A549 (cell line): ENCODE data around the gene DAB2IP. TPM values are rescaled to one million over a fixed set of nuclear protein-coding genes. Genes with fewer than 3 reads are reported as not detected.

Source experiments
- ATAC-seq, 2 experiments: fragments of 200-7000 bp in 1 of 2; fragments of >200 bp in 1 of 2; cut with Nextera tagmentation in 1 of 2; cut with Tn5 transposase in 1 of 2; 3 replicates each; pipeline versions ENCODE4 v1.8.0 to v1.9.1; 2018 to 2020; ENCODE audit warnings: mild to moderate bottlenecking in 1 of 2, moderate library complexity in 1 of 2
- CTCF ChIA-PET: fragments of 300-600 bp; sonication (Branson Sonifier 250); formaldehyde crosslinking; extraction: SDS; loops from one replicate; lab custom pipeline; 2021; ENCODE audit warnings: antibody characterized with exemption, inconsistent platforms; lab: Yijun Ruan, JAX
- POLR2A ChIA-PET: fragments of 350-600 bp; formaldehyde crosslinking; extraction: SDS; loops from one replicate; lab custom pipeline; 2021; ENCODE audit warnings: antibody characterized with exemption, inconsistent platforms; lab: Yijun Ruan, JAX
- DNase-seq, 2 experiments: peaks; one replicate each; pipeline versions ENCODE4 v3.0.0 to v3.0.0-alpha.2; 2011 to 2016; ENCODE audit warnings: low read depth in 1 of 2, low spot score in 1 of 2
- FAIRE-seq: peaks from 2 replicates; lab custom pipeline; 2011; peaks lifted over from hg19 to GRCh38; lab: Jason Lieb, UNC
- H3K27ac ChIP-seq, 2 experiments: fragments of >200 bp; sonication (Bioruptor Twin); formaldehyde crosslinking; 3 replicates each; pipeline ENCODE4 v1.5.1; 2016 to 2017
- H3K4me1 ChIP-seq: fragments of >200 bp; sonication (Bioruptor Twin); formaldehyde crosslinking; 3 replicates; pipeline ENCODE4 v1.6.1; 2016
- H3K4me2 ChIP-seq: fragments of >200 bp; sonication (Bioruptor Twin); formaldehyde crosslinking; 3 replicates; pipeline ENCODE4 v1.6.1; 2016
- H3K4me3 ChIP-seq: fragments of >200 bp; sonication (Bioruptor Twin); formaldehyde crosslinking; 3 replicates; pipeline ENCODE4 v1.5.1; 2016
- H3K9me3 ChIP-seq: fragments of >200 bp; sonication (Bioruptor Twin); formaldehyde crosslinking; 3 replicates; pipeline ENCODE4 v1.6.1; 2016
- CEBPB ChIP-seq, 2 experiments: fragments of >200 bp in 1 of 2; sonication (Bioruptor Twin) in 1 of 2; formaldehyde crosslinking in 1 of 2; IDR thresholded peaks; 2 replicates each; pipeline ENCODE4 v1.6.1; 2012 to 2016
- CHD2 ChIP-seq: fragments of 150-350 bp; IDR thresholded peaks from 2 replicates; pipeline ENCODE4 v1.6.1; 2014; ENCODE audit warnings: low read length; ENCODE audit not compliant: partially characterized antibody
- HEYL ChIP-seq: fragments of 250-450 bp; sonication (Bioruptor Pico); IDR thresholded peaks from 2 replicates; pipeline ENCODE4 v1.8.0; 2021; ENCODE audit warnings: mild to moderate bottlenecking, moderate library complexity
- KDM1A ChIP-seq: fragments of 200-600 bp; sonication (generic); IDR thresholded peaks from 2 replicates; pipeline ENCODE4 v1.6.1; 2016; ENCODE audit warnings: low read depth, mild to moderate bottlenecking
- MAFK ChIP-seq: fragments of 450-650 bp; IDR thresholded peaks from 2 replicates; pipeline ENCODE4 v1.6.1; 2014; ENCODE audit not compliant: partially characterized antibody
- MAX ChIP-seq: IDR thresholded peaks from 2 replicates; pipeline ENCODE4 v1.6.1; 2012
- NPAS2 ChIP-seq: fragments of 250-450 bp; sonication (Bioruptor Pico); IDR thresholded peaks from 2 replicates; pipeline ENCODE4 v1.8.0; 2022; ENCODE audit warnings: mild to moderate bottlenecking, moderate library complexity, borderline replicate concordance
- PHF8 ChIP-seq: fragments of 200-600 bp; sonication (generic); IDR thresholded peaks from 2 replicates; pipeline ENCODE4 v1.6.1; 2016; ENCODE audit warnings: low read depth, mild to moderate bottlenecking, antibody characterized with exemption, moderate library complexity, borderline replicate concordance
- POLR2AphosphoS2 ChIP-seq: conservative IDR thresholded peaks from 2 replicates; pipeline ENCODE4 v1.6.1; 2012; ENCODE audit warnings: low read length, improper control_type of control experiment, inconsistent platforms
- REST ChIP-seq: fragments of 200-600 bp; sonication (generic); IDR thresholded peaks from 2 replicates; pipeline ENCODE4 v1.6.1; 2016; ENCODE audit warnings: antibody characterized with exemption, mild to moderate bottlenecking, moderate library complexity
- USF2 ChIP-seq: fragments of 450-650 bp; IDR thresholded peaks from 2 replicates; pipeline ENCODE4 v1.6.1; 2014; ENCODE audit warnings: antibody characterized with exemption
- WGBS: methylation state at CpG from one replicate; pipeline ENCODE4 v1.1.6; 2017; ENCODE audit errors: missing lambda C conversion rate; 5-methylcytosine and 5-hydroxymethylcytosine counted together
- polyA plus RNA-seq, 4 experiments: library from polyadenylated mRNA; depleted of rRNA in 3 of 4; stranded (reverse); fragments of >200 nt; fragmentation: RNase III in 1 of 4; extraction: RNeasy Plus Mini Kit Qiagen cat#74134 plus additional on column Dnase treatment in 1 of 4; gene quantifications; 2 replicates in 3 of 4; 3 replicates in 1 of 4; pipeline ENCODE4 v1.2.3, GENCODE V29; 2011 to 2017
- TF ChIP-seq, protein P1 (sequence below): fragments of 150-350 bp; IDR thresholded peaks from 2 replicates; pipeline ENCODE4 v1.6.1; 2014; ENCODE audit warnings: low read depth, mild to moderate bottlenecking, low read length
- TF ChIP-seq, protein P2 (sequence below): fragments of >200 bp; sonication (Bioruptor Twin); formaldehyde crosslinking; IDR thresholded peaks from 3 replicates; pipeline ENCODE4 v1.6.1; 2016

Gene DAB2IP
- polyA plus RNA-seq, 2 of the 4 experiments (the other 2 are of a cell fraction) = 9.7 to 13.9 TPM

- ChIA-PET CTCF (interaction anchor here (1.3 kb wide), 2 partner anchors 13 to 271 kb away, joined by 4 read pairs; no protein-coding TSS in a partner anchor), POLR2A (no interaction called here)
- Histone ChIP-seq H3K27ac (no peak overlapping the region), H3K9me3 (no peaks in the 10 kb centered on the region), H3K4me3 (no peak overlapping the region), H3K4me2 (no peak overlapping the region), H3K4me1 (no peaks in the 10 kb centered on the region)
- no peak for ATAC-seq
- DNase-seq = no peak
- WGBS = 64% methylated on average over 5 of the region's 5 CpGs
- FAIRE-seq = no peak
- TF ChIP-seq NPAS2 (CRISPR knock-in tag) (no peak), MAFK (no peak), HEYL (CRISPR knock-in tag) (no peak)
- TF ChIP-seq, protein P1, sequence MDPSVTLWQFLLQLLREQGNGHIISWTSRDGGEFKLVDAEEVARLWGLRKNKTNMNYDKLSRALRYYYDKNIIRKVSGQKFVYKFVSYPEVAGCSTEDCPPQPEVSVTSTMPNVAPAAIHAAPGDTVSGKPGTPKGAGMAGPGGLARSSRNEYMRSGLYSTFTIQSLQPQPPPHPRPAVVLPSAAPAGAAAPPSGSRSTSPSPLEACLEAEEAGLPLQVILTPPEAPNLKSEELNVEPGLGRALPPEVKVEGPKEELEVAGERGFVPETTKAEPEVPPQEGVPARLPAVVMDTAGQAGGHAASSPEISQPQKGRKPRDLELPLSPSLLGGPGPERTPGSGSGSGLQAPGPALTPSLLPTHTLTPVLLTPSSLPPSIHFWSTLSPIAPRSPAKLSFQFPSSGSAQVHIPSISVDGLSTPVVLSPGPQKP = no peak
Observed at GRCh38 chr9:121821326-121821725, 169.9 kb downstream of the DAB2IP start.

GRCh38 chr9:121822093-121823085, 171.0 kb downstream of the DAB2IP start:
- POLR2A ChIA-PET = no interaction called here

More at GRCh38 chr9:121822093-121823085, 171.0 kb downstream of the DAB2IP start:
- TF ChIP-seq CEBPB (IDR thresholded peaks at IDR 0.05) (no peak), KDM1A (no peak), PHF8 (no peak), HEYL (CRISPR knock-in tag) (no peak), MAX (no peak), CHD2 (no peak), USF2 (no peak), REST (no peak), POLR2AphosphoS2 (no peak)
- TF ChIP-seq, protein P1 = no peak
- TF ChIP-seq, protein P2, sequence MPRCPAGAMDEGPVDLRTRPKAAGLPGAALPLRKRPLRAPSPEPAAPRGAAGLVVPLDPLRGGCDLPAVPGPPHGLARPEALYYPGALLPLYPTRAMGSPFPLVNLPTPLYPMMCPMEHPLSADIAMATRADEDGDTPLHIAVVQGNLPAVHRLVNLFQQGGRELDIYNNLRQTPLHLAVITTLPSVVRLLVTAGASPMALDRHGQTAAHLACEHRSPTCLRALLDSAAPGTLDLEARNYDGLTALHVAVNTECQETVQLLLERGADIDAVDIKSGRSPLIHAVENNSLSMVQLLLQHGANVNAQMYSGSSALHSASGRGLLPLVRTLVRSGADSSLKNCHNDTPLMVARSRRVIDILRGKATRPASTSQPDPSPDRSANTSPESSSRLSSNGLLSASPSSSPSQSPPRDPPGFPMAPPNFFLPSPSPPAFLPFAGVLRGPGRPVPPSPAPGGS = no peak
- TF ChIP-seq, all 56 proteins: peak for 0
- CTCF ChIA-PET = interaction anchor here (1.0 to 4.1 kb wide), 4 partner anchors 10 to 272 kb away, joined by 3 to 13 read pairs (median 4); no protein-coding TSS in a partner anchor
- no peaks in the 10 kb centered on the region for H3K4me1 ChIP-seq
- no peak overlapping the region for H3K4me2 ChIP-seq
- no peak for DNase-seq
- H3K4me3 ChIP-seq = no peak overlapping the region
- no peak overlapping the region for H3K27ac ChIP-seq
- no peaks in the 10 kb centered on the region for H3K9me3 ChIP-seq
- 74% methylated on average over 27 of the region's 34 CpGs for WGBS
- ATAC-seq = no peak
- FAIRE-seq = no peak
